NCI-H2081 treated with DMSO at 0.1 percent for 48 hours (cell line): Measurements from ENCODE around the gene ATOH8.
"Not testable (repeated sequence)": the region's sequence is repeated elsewhere in the genome, so short reads cannot be mapped to it uniquely, and the experiment has no call there.

Experiments used
- DNase-seq: peaks from one replicate; lab custom pipeline; 2025; lab: John Stamatoyannopoulos, UW

Gene ATOH8

DNA sequence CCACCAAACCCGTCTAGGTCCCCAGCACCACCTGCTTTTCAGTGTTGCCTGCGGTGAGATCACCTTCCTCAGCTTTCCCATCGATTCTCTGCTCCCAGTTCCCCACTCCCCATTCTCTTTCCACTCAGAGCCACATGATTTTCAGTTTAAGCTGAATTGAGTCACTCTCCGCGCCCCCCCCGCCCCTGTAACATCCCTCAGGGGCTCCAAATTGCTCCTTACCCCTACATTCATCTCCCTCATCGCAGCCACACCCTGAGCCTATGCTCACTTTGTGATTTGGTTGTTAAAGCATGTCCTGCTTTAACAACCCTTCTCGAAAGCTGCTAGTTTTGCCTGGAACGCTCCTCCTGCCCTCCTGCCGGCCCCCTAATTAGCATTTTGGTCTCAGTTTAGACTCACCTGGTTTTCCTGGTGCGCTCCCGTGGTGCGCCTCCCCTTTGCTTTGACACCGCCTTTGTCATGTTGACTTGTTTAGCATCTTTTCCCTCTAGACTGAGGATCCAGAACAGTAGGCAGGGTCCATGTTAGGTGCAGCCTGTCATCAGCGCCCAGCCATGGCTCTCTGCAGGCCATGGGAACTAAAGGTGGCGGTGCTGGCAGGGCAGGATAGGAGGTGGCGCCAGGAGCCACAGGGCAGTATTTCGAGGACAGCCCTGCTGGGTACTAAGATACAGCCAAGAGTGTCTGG, 74.2 kb downstream of the ATOH8 start:
- no peak for DNase-seq

DNA sequence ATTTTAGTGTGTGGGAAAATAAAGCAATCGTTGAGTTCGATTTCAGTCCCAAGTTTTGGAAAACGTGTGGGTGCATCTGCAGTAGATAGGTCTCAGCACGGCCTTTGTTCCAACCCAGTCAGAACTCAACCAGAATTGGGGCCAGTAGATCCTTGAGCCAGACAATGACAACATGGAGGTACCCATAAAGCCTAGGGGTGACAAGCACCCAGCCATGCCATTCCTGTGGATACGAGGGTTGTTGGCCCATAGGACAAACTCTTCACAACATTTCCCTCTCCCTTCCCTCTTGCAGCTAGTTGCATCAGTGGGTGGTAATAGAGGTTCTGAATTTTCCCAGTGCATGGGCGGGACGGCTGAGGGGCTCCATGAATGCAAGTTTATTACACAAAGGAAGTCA, 74.9 kb downstream of the ATOH8 start:
- DNase-seq: no peak

DNA sequence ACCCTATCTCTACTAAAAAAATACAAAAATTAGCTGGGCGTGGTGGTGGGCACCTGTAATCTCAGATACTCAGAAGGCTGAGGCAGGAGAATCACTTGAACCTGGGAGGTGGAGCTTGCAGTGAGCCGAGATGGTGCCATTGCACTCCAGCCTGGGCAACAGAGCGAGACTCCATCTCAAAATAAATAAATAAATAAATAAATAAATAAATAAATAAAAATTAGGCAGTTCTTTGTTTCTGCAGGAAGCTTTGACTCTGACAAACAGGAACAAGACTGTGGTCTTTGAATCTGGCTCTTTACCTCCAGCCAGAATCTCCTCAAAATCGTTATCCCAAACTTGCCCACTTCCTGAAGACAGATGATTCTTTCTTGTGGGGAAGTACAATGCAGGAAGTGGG, 75.6 kb downstream of the ATOH8 start:
- DNase-seq: not testable (repeated sequence)

DNA sequence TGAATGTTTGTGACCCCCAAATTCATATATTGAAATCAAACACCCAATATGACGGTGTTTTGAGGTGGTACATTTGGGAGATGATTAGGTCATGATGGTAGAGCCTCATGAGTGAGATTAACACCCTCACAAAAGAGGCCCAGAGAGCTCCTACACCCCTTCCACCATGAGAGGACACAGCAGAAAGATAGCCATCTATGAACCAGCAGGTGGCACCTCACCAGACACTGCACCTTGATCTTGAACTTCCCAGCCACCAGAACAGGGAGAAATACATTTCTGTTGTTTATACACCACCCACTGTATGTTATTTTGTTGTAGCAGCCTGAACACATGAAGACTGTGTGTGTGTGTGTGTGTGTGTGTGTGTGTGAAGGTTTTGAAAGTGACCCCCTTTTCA, 76.9 kb downstream of the ATOH8 start:
- no peak for DNase-seq

DNA sequence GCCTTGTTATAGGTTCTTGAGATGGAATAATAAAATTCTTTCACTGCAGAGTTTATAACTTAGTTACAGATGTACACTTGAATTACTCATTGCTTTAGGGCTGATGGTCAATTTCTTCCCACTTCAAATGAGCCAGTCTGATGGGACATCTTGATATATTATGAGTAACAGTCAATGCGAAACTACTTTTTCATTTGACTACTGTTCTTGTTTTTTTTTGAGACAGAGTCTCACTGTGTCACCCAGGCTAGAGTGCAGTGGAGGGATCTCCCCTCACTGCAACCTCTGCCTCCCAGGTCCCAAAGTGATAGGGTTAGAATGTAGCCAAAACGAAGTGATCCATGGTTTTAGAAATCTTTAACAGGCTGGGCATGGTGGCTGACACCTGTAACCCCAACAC, 77.9 kb downstream of the ATOH8 start:
- no peak for DNase-seq

DNA sequence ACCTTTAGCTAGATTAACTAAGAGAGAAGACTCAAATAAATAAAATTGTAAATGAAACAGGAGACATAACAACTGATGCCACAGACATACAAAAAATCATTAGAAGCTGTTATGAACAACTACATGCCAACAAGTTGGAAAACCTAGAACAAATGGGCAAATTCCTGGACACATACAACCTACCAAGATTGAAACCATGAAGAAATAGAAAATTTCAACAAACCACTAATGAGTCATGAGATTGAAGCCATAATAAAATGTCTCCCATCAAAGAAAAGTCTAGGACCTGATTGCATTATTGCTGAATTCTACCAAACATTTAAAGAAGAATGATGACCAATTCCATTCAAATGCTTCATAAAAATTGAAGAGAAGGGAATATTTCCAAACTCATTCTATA, 80.7 kb downstream of the ATOH8 start:
- DNase-seq: no peak
